Keratinocyte (primary cell): ENCODE data around the gene CHMP2A. TPM values are rescaled to one million over a fixed set of nuclear protein-coding genes. Genes with fewer than 3 reads are reported as not detected.

ENCODE experiments used
- DNase-seq: peaks from one replicate; pipeline ENCODE4 v3.0.0-alpha.2; 2011; ENCODE audit warnings: low read depth, missing footprints, low spot score
- FAIRE-seq: peaks from 2 replicates; lab custom pipeline; 2011; peaks lifted over from hg19 to GRCh38; lab: Jason Lieb, UNC
- H2AFZ ChIP-seq: 2 replicates; pipeline ENCODE4 v1.6.0; 2012; ENCODE audit warnings: low read length, control low read depth, inconsistent platforms; ENCODE audit not compliant: control insufficient read depth
- H3K27ac ChIP-seq: 2 replicates; pipeline ENCODE4 v1.5.1; 2011; ENCODE audit warnings: low read length; ENCODE audit not compliant: control insufficient read depth, insufficient read depth
- H3K27me3 ChIP-seq: 3 replicates; pipeline ENCODE4 v1.6.0; 2011; ENCODE audit warnings: low read length; ENCODE audit not compliant: control insufficient read depth, insufficient read depth; ENCODE audit errors: extremely low read depth
- H3K36me3 ChIP-seq, 2 experiments: 2 replicates in 1 of 2; 3 replicates in 1 of 2; pipeline ENCODE4 v1.5.1; 2011; ENCODE audit warnings: low read length in 2 of 2, mild to moderate bottlenecking in 1 of 2; ENCODE audit not compliant: control insufficient read depth in 2 of 2, insufficient read depth in 2 of 2; ENCODE audit errors: extremely low read depth in 1 of 2
- H3K4me1 ChIP-seq: 3 replicates; pipeline ENCODE4 v1.5.1; 2011; ENCODE audit warnings: low read length; ENCODE audit not compliant: control insufficient read depth, insufficient read depth; ENCODE audit errors: extremely low read depth
- H3K4me2 ChIP-seq: 3 replicates; pipeline ENCODE4 v1.6.0; 2011; ENCODE audit warnings: low read depth, low read length; ENCODE audit not compliant: control insufficient read depth, insufficient read depth; ENCODE audit errors: extremely low read depth
- H3K4me3 ChIP-seq, 3 experiments: fragments of 200-600 bp in 1 of 3; sonication (generic) in 1 of 3; 2 replicates in 2 of 3; 3 replicates in 1 of 3; pipeline ENCODE4 v1.5.1; 2011 to 2016; ENCODE audit warnings: low read length in 3 of 3, mild to moderate bottlenecking in 3 of 3, control low read depth in 2 of 3, inconsistent platforms in 1 of 3, low read depth in 1 of 3, mixed read lengths in 1 of 3, mixed run types in 1 of 3, moderate library complexity in 1 of 3; ENCODE audit not compliant: control insufficient read depth in 2 of 3, insufficient read depth in 2 of 3; ENCODE audit errors: extremely low read depth in 1 of 3
- H3K79me2 ChIP-seq: 2 replicates; pipeline ENCODE4 v1.6.0; 2012; ENCODE audit warnings: low read length; ENCODE audit not compliant: control insufficient read depth, insufficient read depth
- H3K9ac ChIP-seq: 3 replicates; pipeline ENCODE4 v1.6.0; 2011; ENCODE audit warnings: low read length; ENCODE audit not compliant: control insufficient read depth, insufficient read depth; ENCODE audit errors: extremely low read depth
- H3K9me1 ChIP-seq: 3 replicates; pipeline ENCODE4 v1.6.0; 2011; ENCODE audit warnings: low read length; ENCODE audit not compliant: control insufficient read depth, insufficient read depth; ENCODE audit errors: extremely low read depth
- H3K9me3 ChIP-seq: 2 replicates; pipeline ENCODE4 v1.5.1; 2012; ENCODE audit warnings: low read depth, low read length; ENCODE audit not compliant: control insufficient read depth
- H4K20me1 ChIP-seq: 3 replicates; pipeline ENCODE4 v1.6.0; 2011; ENCODE audit warnings: low read length; ENCODE audit not compliant: control insufficient read depth, insufficient read depth; ENCODE audit errors: extremely low read depth
- EZH2 ChIP-seq: IDR thresholded peaks from one replicate; pipeline ENCODE4 v1.6.1; 2012; ENCODE audit warnings: inconsistent platforms, mild to moderate bottlenecking, low read length, moderate library complexity
- dilution Hi-C: fragments of 300-500 bp; cut with MboI; formaldehyde crosslinking; loops from one replicate; pipeline ENCODE4 v1.7.0; 2020; ENCODE audit warnings: low sequenced_read_pairs; ENCODE audit not compliant: extremely low pct_ligation_motif_present
- polyA plus RNA-seq, 5 experiments: library from polyadenylated mRNA; depleted of rRNA in 3 of 5; stranded (reverse) in 3 of 5; stranded (forward) in 1 of 5; unstranded in 1 of 5; fragments of >200 nt; gene quantifications; 1 replicate in 1 of 5; 2 replicates in 3 of 5; 3 replicates in 1 of 5; pipeline versions ENCODE4 v1.2.1 to v1.2.3, GENCODE V29; 2011 to 2012; ENCODE audit warnings: missing spikeins in 2 of 5, low read depth in 1 of 5, low replicate concordance in 1 of 5
- TF ChIP-seq, protein P1 (sequence below), 3 experiments: IDR thresholded peaks in 1 of 3; conservative IDR thresholded peaks in 1 of 3; optimal IDR thresholded peaks in 1 of 3; 2 replicates in 2 of 3; 3 replicates in 1 of 3; pipeline versions ENCODE3 to v1.5.1; 2011; ENCODE audit warnings: low read length in 3 of 3, mild to moderate bottlenecking in 3 of 3, moderate library complexity in 2 of 3, control low read depth in 1 of 3, inconsistent platforms in 1 of 3; ENCODE audit not compliant: insufficient read depth in 2 of 3; ENCODE audit errors: extremely low read depth in 1 of 3

CHMP2A gene
- polyA plus RNA-seq, 1 donor (not counting 4 experiments of a cell fraction or from before 2014, with no cell fraction given), result 115 TPM

DNA sequence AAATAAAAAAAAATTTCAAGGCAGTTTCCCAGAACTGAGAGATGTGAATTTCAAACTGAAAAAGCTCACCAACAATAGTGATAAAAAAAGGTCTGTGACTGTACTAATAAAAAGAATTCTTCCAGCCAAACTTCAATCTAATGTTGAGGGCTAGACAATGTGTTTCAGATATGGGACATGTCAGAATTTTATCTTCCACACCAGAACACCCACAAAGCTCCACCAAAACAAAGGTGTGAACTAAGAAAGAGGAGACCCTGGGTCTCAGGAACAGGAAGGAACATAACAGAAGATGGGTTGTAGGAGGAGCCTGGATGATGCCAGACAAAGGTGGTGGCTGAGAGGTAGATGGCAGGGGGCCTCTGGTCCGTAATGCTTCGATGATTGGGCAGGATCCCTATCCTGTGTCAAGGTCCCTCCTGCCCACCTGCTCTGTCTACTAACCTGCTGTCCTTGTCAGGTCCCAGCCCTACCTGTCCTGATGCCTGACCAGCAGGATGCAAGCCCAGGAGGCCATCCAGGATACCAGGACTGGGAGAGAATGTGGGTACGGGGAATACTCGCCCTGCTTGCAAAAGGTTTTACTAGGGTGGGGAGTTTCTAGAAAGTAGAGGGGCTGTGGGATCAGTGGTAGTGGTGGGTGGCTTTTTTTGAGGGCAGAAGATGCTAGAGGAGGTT is 13.7 kb upstream of the CHMP2A start:
- Histone ChIP-seq H4K20me1 (no peaks in the 10 kb centered on the region), H3K4me1 (peaks cover under 1% of the 10 kb centered on the region), H3K36me3 (peaks cover 13 to 24% of the 10 kb centered on the region in 2 experiments), H3K4me2 (no peak overlapping the region), H3K79me2 (peaks cover 2% of the 10 kb centered on the region), H3K4me3 (no peak overlapping the region), H3K27me3 (no peaks in the 10 kb centered on the region), H3K9ac (no peak overlapping the region), H3K9me3 (no peaks in the 10 kb centered on the region), H2AFZ (no peak overlapping the region), H3K27ac (no peak overlapping the region), H3K9me1 (no peaks in the 10 kb centered on the region)
- TF ChIP-seq, protein P1, sequence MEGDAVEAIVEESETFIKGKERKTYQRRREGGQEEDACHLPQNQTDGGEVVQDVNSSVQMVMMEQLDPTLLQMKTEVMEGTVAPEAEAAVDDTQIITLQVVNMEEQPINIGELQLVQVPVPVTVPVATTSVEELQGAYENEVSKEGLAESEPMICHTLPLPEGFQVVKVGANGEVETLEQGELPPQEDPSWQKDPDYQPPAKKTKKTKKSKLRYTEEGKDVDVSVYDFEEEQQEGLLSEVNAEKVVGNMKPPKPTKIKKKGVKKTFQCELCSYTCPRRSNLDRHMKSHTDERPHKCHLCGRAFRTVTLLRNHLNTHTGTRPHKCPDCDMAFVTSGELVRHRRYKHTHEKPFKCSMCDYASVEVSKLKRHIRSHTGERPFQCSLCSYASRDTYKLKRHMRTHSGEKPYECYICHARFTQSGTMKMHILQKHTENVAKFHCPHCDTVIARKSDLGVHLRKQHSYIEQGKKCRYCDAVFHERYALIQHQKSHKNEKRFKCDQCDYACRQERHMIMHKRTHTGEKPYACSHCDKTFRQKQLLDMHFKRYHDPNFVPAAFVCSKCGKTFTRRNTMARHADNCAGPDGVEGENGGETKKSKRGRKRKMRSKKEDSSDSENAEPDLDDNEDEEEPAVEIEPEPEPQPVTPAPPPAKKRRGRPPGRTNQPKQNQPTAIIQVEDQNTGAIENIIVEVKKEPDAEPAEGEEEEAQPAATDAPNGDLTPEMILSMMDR (optimal IDR thresholded peaks at IDR 0.05 in 1 of 3, IDR thresholded peaks at IDR 0.05 in 1 of 3, conservative IDR thresholded peaks at IDR 0.05 in 1 of 3; ENCODE audit: extremely low read depth in 1 of 3, insufficient read depth in 2 of 3, low read length in 3 of 3), result no peak
- no peak for TF ChIP-seq EZH2
- DNase-seq, result no peak
- dilution Hi-C loops, result no loop called here
- FAIRE-seq, result no peak

DNA sequence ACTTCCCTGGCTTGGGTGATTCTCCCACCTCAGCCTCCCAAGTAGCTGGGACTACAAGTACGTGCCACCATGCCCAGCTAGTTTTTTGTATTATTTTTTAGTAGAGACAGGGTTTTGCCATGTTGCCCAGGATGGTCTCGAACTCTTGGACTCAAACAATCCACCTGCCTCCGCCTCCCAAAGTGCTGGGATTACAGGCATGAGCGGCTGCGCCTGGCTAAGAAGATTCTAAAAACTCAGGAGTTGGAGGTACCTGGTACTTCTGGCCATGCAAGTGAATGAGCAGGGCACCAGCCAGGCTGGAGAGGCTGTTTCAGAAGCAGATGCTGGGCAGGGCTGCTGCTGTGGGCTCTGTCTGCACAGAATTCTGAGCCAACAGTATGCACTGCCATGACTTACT is 12.1 kb upstream of the CHMP2A start:
- dilution Hi-C loops, result no loop called here
- DNase-seq (no peak), FAIRE-seq (no peak)
- Histone ChIP-seq H3K4me3 (no peak overlapping the region), H2AFZ (no peak overlapping the region), H3K79me2 (peaks cover under 1% of the 10 kb centered on the region), H3K9me3 (no peaks in the 10 kb centered on the region), H3K27me3 (peaks cover 4% of the 10 kb centered on the region), H3K27ac (no peak overlapping the region), H3K36me3 (peaks cover 13 to 24% of the 10 kb centered on the region in 2 experiments), H3K9ac (no peak overlapping the region), H3K9me1 (no peaks in the 10 kb centered on the region), H4K20me1 (no peaks in the 10 kb centered on the region), H3K4me1 (peaks cover 12% of the 10 kb centered on the region), H3K4me2 (no peak overlapping the region)
- TF ChIP-seq EZH2, result no peak
- TF ChIP-seq, protein P1 (optimal IDR thresholded peaks at IDR 0.05 in 1 of 3, IDR thresholded peaks at IDR 0.05 in 1 of 3, conservative IDR thresholded peaks at IDR 0.05 in 1 of 3; ENCODE audit: extremely low read depth in 1 of 3, insufficient read depth in 2 of 3, low read length in 3 of 3), result no peak
